ENCODE measurements around the gene HES3. TPM values are rescaled to one million over a fixed set of nuclear protein-coding genes. Genes with fewer than 3 reads are reported as not detected.

Gene HES3
- total RNA-seq, 1 donor from 2014 or later: not detected

- TF ChIP-seq, protein P1, sequence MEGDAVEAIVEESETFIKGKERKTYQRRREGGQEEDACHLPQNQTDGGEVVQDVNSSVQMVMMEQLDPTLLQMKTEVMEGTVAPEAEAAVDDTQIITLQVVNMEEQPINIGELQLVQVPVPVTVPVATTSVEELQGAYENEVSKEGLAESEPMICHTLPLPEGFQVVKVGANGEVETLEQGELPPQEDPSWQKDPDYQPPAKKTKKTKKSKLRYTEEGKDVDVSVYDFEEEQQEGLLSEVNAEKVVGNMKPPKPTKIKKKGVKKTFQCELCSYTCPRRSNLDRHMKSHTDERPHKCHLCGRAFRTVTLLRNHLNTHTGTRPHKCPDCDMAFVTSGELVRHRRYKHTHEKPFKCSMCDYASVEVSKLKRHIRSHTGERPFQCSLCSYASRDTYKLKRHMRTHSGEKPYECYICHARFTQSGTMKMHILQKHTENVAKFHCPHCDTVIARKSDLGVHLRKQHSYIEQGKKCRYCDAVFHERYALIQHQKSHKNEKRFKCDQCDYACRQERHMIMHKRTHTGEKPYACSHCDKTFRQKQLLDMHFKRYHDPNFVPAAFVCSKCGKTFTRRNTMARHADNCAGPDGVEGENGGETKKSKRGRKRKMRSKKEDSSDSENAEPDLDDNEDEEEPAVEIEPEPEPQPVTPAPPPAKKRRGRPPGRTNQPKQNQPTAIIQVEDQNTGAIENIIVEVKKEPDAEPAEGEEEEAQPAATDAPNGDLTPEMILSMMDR (conservative IDR thresholded peaks at IDR 0.05): no peak
- Mint-ChIP-seq H3K36me3 (peaks cover 4% of the 10 kb centered on the region), H3K27me3 (peaks cover 28% of the 10 kb centered on the region), H3K27ac (peak overlapping the region; percentile 62), H3K4me3 (peak overlapping the region; percentile 90), H3K9me3 (no peaks in the 10 kb centered on the region), H3K4me1 (ENCODE audit: unreplicated experiment) (peaks cover 11% of the 10 kb centered on the region)
- DNase-seq (ENCODE audit: extremely low spot score, unreplicated experiment): no peak
These were observed 8.7 kb upstream of the HES3 start for GRCh38 chr1:6235296-6235677.

DNA sequence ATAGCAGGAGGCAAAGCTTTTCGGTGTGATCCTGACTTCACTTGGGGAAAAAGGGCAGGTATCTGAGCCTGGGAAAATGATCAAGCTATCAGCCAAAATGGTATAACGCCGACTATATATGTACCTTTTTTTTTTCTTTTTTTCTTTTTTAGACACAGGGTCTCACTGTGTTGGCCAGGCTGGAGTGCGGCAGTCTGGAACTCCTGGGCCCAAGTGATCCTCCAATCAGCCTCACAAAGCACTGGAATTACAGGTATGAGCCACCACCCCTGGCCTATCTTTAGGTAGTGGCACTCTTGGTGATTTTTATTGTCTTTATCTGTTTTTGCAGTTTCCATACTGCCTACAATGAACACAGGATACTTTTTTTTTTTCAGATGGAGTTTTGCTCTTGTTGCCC is 6.9 kb upstream of the HES3 start:
- Mint-ChIP-seq H3K27ac (peak overlapping the region; percentile 43), H3K9me3 (no peaks in the 10 kb centered on the region), H3K4me1 (ENCODE audit: unreplicated experiment) (peaks cover 18% of the 10 kb centered on the region), H3K4me3 (peak overlapping the region; percentile 73), H3K36me3 (peaks cover 4% of the 10 kb centered on the region), H3K27me3 (peaks cover 44% of the 10 kb centered on the region)
- no peak for DNase-seq (ENCODE audit: extremely low spot score, unreplicated experiment)
- TF ChIP-seq, protein P1 (conservative IDR thresholded peaks at IDR 0.05): no peak

DNA sequence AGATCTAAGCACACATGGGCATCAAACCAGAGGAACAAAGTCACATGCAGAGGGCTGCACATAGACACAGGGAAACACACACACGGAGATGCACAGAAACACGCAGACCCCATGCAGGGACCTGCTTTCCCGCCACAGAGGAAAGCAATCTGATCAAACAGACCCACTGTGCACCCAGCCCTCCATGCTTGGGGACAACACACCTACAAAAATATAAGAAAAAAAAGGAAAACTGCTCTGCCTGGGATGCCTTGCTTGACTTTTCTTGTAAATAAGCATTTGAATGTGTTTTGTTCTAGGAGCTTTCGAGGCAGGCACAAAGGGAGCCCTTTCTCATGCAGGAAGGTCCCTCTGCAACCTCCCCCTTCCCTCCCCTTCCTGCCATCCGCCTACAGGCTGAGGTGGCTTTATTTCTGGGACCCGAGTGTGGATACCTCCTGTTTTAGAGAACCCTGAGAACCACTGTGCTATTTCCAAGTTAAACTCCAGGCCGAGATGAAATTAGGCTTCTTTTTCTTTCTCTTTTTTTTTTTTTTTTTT is 4.7 kb upstream of the HES3 start:
- H3K27ac Mint-ChIP-seq: no peak overlapping the region
- peaks cover 60% of the 10 kb centered on the region for H3K27me3 Mint-ChIP-seq
- peak overlapping the region; percentile 51 for H3K4me3 Mint-ChIP-seq
- no peak for DNase-seq (ENCODE audit: extremely low spot score, unreplicated experiment)
- TF ChIP-seq, protein P1 (conservative IDR thresholded peaks at IDR 0.05): no peak
- no peaks in the 10 kb centered on the region for H3K36me3 Mint-ChIP-seq
- no peaks in the 10 kb centered on the region for H3K9me3 Mint-ChIP-seq
- H3K4me1 Mint-ChIP-seq (ENCODE audit: unreplicated experiment): peaks cover 13% of the 10 kb centered on the region

DNA sequence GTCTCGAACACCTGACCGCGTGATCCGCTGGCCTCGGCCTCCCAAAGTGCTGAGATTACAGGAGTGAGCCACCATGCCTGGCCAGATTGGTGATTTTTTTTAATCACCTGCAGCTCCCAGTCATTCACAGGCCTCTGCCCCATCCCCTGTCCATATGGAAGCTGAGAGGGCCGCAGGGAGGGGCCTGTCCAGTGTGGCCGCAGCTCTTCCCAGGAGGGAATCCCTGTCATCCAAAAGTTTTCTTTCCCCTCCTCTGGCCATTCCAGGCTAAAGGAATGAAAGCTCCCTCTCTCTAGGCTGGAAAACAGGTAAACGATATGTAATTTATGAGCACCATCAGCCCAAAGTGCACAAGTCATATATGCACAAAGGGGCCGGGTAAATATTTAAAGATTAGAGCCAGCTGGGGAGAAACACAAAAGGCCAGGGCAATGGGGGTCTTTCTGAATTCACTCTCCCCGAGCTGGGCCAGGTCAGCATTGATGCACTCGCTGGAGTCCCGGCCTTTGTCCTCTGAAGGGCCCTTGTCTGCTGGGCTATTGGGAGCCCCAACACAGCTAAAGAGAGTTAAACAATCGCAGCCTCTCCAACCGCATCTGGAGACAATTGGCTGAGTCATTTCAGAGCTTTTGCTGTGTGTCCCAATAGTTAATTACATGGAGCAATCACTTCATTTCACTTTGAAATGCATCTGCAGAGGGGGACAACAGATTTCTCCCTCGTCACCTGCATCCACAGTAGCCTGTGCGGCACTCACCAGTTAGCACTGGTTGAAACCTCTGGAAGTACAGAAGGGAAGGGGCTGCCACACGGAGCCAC is 3.8 kb upstream of the HES3 start:
- Mint-ChIP-seq H3K9me3 (no peaks in the 10 kb centered on the region), H3K4me3 (no peak overlapping the region), H3K36me3 (no peaks in the 10 kb centered on the region), H3K27me3 (peaks cover 65% of the 10 kb centered on the region), H3K27ac (no peak overlapping the region), H3K4me1 (ENCODE audit: unreplicated experiment) (peaks cover 7% of the 10 kb centered on the region)
- no peak for DNase-seq (ENCODE audit: extremely low spot score, unreplicated experiment)
- TF ChIP-seq, protein P1 (conservative IDR thresholded peaks at IDR 0.05): no peak

DNA sequence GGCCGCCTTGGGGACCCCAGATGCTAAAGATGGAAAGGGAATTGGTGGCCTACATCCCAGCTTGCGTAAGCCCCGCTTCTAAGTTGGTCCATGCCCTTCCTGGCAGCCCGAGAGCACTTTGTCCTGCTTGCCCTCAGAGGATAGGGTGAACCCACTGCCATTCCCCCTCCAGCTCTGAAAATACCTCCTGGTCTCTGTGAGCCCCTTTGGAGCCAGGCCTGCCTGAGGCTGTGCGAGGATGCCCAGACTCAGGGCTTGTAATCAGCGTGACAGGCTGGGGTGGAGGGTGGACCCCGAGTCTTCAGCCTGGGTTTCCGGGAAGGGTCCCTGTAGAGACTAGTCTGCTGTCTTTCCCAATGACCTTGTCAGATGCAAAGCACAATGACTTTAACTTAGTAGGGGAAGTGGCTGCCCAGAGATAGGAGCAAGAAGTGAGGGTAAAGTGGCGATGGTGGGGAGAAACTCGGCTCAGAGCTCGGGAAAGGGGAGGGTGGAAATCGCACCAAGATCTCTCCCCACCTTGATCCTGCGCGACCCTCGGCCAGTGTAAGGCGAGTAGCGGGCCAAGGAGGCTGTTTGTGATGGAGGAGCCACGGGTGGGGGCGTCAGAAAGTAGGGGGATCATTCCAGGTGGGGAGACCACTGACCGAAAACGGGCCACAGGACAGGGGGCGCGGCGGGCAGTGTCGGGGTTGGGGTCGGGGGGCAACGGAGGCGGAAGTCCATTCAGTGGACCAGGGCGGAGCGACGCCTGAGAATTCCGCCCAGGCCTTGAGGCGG is 2.7 kb upstream of the HES3 start:
- Mint-ChIP-seq H3K27ac (no peak overlapping the region), H3K4me3 (peak overlapping the region; percentile 78), H3K4me1 (ENCODE audit: unreplicated experiment) (peaks cover 7% of the 10 kb centered on the region), H3K36me3 (no peaks in the 10 kb centered on the region), H3K27me3 (peaks cover 69% of the 10 kb centered on the region), H3K9me3 (no peaks in the 10 kb centered on the region)
- TF ChIP-seq, protein P1 (conservative IDR thresholded peaks at IDR 0.05): no peak
- DNase-seq (ENCODE audit: extremely low spot score, unreplicated experiment): no peak
